ENCODE results near the gene ZNF892.
"Not testable (repeated sequence)": the region's sequence is repeated elsewhere in the genome, so short reads cannot be mapped to it uniquely, and the experiment has no call there.

DNA sequence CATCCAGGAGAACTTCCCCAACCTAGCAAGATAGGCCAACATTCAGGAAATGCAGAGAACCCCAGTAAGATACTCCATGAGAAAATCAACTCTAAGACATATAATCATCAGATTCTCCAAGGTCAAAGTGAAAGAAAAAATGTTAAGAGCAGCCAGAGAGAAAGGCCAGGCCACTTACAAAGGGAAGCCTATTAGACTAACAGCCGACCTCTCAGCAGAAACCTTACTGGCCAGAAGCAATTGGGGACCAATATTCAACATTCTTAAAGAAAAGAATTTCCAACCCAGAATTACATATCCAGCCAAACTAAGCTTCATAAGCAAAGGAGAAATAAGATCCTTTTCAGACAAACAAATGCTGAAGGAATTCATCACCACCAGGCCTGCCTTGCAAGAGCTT, 34.8 kb downstream of the ZNF892 start:
- not testable (repeated sequence) for TF ChIP-seq POLR2A, POLR2AphosphoS5 (IDR thresholded peaks at IDR 0.05)
- TF ChIP-seq, protein P1, sequence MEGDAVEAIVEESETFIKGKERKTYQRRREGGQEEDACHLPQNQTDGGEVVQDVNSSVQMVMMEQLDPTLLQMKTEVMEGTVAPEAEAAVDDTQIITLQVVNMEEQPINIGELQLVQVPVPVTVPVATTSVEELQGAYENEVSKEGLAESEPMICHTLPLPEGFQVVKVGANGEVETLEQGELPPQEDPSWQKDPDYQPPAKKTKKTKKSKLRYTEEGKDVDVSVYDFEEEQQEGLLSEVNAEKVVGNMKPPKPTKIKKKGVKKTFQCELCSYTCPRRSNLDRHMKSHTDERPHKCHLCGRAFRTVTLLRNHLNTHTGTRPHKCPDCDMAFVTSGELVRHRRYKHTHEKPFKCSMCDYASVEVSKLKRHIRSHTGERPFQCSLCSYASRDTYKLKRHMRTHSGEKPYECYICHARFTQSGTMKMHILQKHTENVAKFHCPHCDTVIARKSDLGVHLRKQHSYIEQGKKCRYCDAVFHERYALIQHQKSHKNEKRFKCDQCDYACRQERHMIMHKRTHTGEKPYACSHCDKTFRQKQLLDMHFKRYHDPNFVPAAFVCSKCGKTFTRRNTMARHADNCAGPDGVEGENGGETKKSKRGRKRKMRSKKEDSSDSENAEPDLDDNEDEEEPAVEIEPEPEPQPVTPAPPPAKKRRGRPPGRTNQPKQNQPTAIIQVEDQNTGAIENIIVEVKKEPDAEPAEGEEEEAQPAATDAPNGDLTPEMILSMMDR (IDR thresholded peaks at IDR 0.05): not testable (repeated sequence)

Measured in sigmoid colon (tissue), 4 donors.